GM12878 (cell line): Measurements from ENCODE around the gene MAP2K2. TPM values are rescaled to one million over a fixed set of nuclear protein-coding genes. Genes with fewer than 3 reads are reported as not detected.

Source experiments
- ATF7 ChIP-seq: fragments of 450-650 bp; IDR thresholded peaks from 2 replicates; pipeline ENCODE4 v1.6.1; 2016; ENCODE audit warnings: low read depth, mild to moderate bottlenecking
- BACH1 ChIP-seq: fragments of 450-650 bp; IDR thresholded peaks from 2 replicates; pipeline ENCODE4 v1.6.1; 2017; ENCODE audit warnings: mild to moderate bottlenecking, borderline replicate concordance
- CHD1 ChIP-seq: IDR thresholded peaks from 2 replicates; pipeline ENCODE4 v1.6.1; 2012; ENCODE audit warnings: low read depth, low read length, improper control_type of control experiment
- CHD2 ChIP-seq: IDR thresholded peaks from 2 replicates; pipeline ENCODE4 v1.6.1; 2011; ENCODE audit warnings: low read depth, low read length, improper control_type of control experiment, borderline replicate concordance
- CREM ChIP-seq: IDR thresholded peaks from 2 replicates; pipeline ENCODE4 v1.6.1; 2014; ENCODE audit warnings: antibody characterized with exemption, low read depth
- CTCF ChIP-seq, 3 experiments: IDR thresholded peaks in 2 of 3; conservative IDR thresholded peaks in 1 of 3; 2 replicates each; pipeline ENCODE4 v1.5.1; 2011; ENCODE audit warnings: low read depth in 3 of 3, low read length in 3 of 3, mild to moderate bottlenecking in 3 of 3, control low read depth in 2 of 3, moderate library complexity in 2 of 3, inconsistent platforms in 1 of 3, mixed read lengths in 1 of 3; ENCODE audit not compliant: control insufficient read depth in 2 of 3, insufficient read depth in 1 of 3; ENCODE audit errors: extremely low read depth in 1 of 3
- E2F4 ChIP-seq: IDR thresholded peaks from 2 replicates; pipeline ENCODE4 v1.6.1; 2012; ENCODE audit warnings: low read depth, low read length, improper control_type of control experiment
- EP300 ChIP-seq, 2 experiments: fragments of 150-350 bp in 1 of 2; IDR thresholded peaks; 2 replicates each; pipeline ENCODE4 v1.6.1; 2011 to 2012; ENCODE audit warnings: low read depth in 2 of 2, low read length in 2 of 2, borderline replicate concordance in 1 of 2, improper control_type of control experiment in 1 of 2, inconsistent platforms in 1 of 2; ENCODE audit not compliant: control insufficient read depth in 1 of 2
- ESRRA ChIP-seq: IDR thresholded peaks from 2 replicates; pipeline ENCODE4 v1.6.1; 2012; ENCODE audit warnings: mild to moderate bottlenecking, low read length, improper control_type of control experiment
- GABPA ChIP-seq: IDR thresholded peaks from 2 replicates; pipeline ENCODE4 v1.6.1; 2014; ENCODE audit warnings: antibody characterized with exemption, low read depth, mild to moderate bottlenecking, inconsistent platforms
- HDGF ChIP-seq: fragments of 450-650 bp; IDR thresholded peaks from 2 replicates; pipeline ENCODE4 v1.6.1; 2016; ENCODE audit warnings: antibody characterized with exemption
- MYB ChIP-seq: fragments of 150-350 bp; IDR thresholded peaks from 2 replicates; pipeline ENCODE4 v1.6.1; 2014; ENCODE audit warnings: mild to moderate bottlenecking, low read depth, low read length, borderline replicate concordance
- NBN ChIP-seq: fragments of 450-650 bp; IDR thresholded peaks from 2 replicates; pipeline ENCODE4 v1.6.1; 2016
- NR2C2 ChIP-seq: IDR thresholded peaks from 2 replicates; pipeline ENCODE4 v1.6.1; 2011; ENCODE audit warnings: borderline replicate concordance, low read depth; ENCODE audit not compliant: control insufficient read depth, insufficient read length
- PML ChIP-seq: IDR thresholded peaks from 2 replicates; pipeline ENCODE4 v1.6.1; 2012; ENCODE audit warnings: low read length, inconsistent platforms
- RB1 ChIP-seq: fragments of 450-650 bp; formaldehyde crosslinking; IDR thresholded peaks from 2 replicates; pipeline ENCODE4 v1.6.1; 2017; ENCODE audit warnings: mild to moderate bottlenecking, borderline replicate concordance
- TAF1 ChIP-seq: IDR thresholded peaks from 2 replicates; pipeline ENCODE4 v1.6.1; 2011; ENCODE audit warnings: mild to moderate bottlenecking, low read depth, low read length, borderline replicate concordance
- ZBTB33 ChIP-seq: fragments of 450-650 bp; IDR thresholded peaks from 2 replicates; pipeline ENCODE4 v1.6.1; 2017; ENCODE audit warnings: mild to moderate bottlenecking
- ZNF207 ChIP-seq: fragments of 450-650 bp; IDR thresholded peaks from 2 replicates; pipeline ENCODE4 v1.6.1; 2014; ENCODE audit warnings: antibody characterized with exemption, mild to moderate bottlenecking, borderline replicate concordance
- polyA plus RNA-seq, 11 experiments: library from polyadenylated mRNA; depleted of rRNA in 4 of 11; unstranded in 6 of 11; stranded (reverse) in 5 of 11; fragments of >200 nt; fragmentation: Nextera tagmentation in 4 of 11; fragmentation: Illumina TruSeq in 1 of 11; extraction: Ambion mirVana in 4 of 11; extraction: Trizol in 1 of 11; gene quantifications; 1 replicate in 1 of 11; 2 replicates in 10 of 11; pipeline versions ENCODE4 v1.2.1 to v1.2.3, GENCODE V29; 2011 to 2016; ENCODE audit warnings: inconsistent platforms in 2 of 11, missing spikeins in 2 of 11, low read depth in 1 of 11
- total RNA-seq, 4 experiments: library from RNA; depleted of rRNA in 3 of 4; stranded (reverse); fragments of >200 nt in 3 of 4; fragmentation: Illumina TruSeq in 1 of 4; extraction: Trizol in 1 of 4; gene quantifications; 2 replicates each; pipeline versions ENCODE4 v1.2.1 to v1.2.3, GENCODE V29; 2013 to 2021
- TF ChIP-seq, protein P1 (sequence below): IDR thresholded peaks from 2 replicates; pipeline ENCODE4 v1.6.1; 2012; ENCODE audit warnings: low read depth, low read length, improper control_type of control experiment
- TF ChIP-seq, protein P2 (sequence below): fragments of 450-650 bp; conservative IDR thresholded peaks from 2 replicates; pipeline ENCODE4 v1.6.1; 2017; ENCODE audit warnings: mild to moderate bottlenecking, moderate library complexity

MAP2K2 gene
- total and polyA plus RNA-seq, 10 of the 15 experiments (the other 5 are each of a cell fraction or from before 2014, with no cell fraction given): 1.00 to 210 (median 53.5) TPM

DNA sequence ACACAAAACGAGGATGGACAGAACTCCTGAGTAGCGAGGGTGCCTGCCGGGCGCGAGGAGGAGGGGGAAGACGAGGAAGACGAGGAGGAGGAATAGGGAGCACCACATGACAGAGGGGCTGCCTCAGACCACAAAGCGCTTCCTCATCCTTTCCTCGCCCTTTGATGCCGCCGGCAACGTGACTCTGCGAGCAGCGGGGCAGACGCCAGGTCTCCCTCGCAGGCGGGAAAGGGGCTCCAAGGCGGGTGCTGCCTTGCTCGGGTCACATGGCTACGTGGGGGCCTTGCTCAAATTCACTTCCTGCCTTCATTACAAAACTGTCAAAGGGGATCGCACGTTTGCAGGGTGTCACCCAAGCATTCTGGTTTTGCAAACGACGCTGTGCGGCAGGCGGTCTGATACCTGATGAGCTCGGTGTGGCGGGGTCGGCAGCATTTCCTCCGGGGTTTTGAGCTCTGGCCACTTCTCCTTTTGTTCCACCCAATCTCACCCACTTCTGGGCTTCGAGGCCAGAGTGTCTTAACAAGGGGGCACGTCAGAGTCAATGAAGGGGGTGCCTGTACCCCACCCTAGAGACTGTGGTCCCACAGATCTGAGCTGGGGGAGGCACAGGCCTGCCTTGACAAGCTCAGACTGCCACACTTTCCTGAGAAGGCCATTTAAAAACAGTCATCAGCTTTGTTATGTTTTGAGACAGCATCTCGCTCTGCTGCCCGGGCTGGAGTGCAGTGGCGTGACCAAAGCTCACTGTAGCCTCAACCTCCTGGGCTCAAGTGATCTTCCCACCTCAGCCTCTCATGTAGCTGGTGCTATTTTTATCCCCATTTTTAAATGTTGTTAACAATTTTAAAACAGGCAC, 14.9 kb downstream of the MAP2K2 start (continued):
- TF ChIP-seq PML (peak; percentile 82), ESRRA (no peak), E2F4 (no peak), CTCF (IDR thresholded peaks at IDR 0.05 in 2 of 3, conservative IDR thresholded peaks at IDR 0.05 in 1 of 3; ENCODE audit: control insufficient read depth in 2 of 3, extremely low read depth in 1 of 3, insufficient read depth in 1 of 3, low read depth in 3 of 3, low read length in 3 of 3) (no peak), HDGF (peak; percentile 80), ATF7 (peak; percentile 77), ZNF207 (no peak; the same call in 1 of the 2 replicates), MYB (no peak; the same call in 1 of the 2 replicates), ZBTB33 (no peak), RB1 (peak; percentile 68; the same call in 1 of the 2 replicates), CHD2 (peak; percentile 30; the same call in 1 of the 2 replicates), GABPA (0 out of 2 replicates have a peak, but pooled peaks have one; percentile 34), CREM (peak; percentile 58), NBN (peak; percentile 96), TAF1 (peak; percentile 63), EP300 (IDR thresholded peaks at IDR 0.05; ENCODE audit: borderline replicate concordance in 1 of 2, control insufficient read depth in 1 of 2, low read depth in 2 of 2, low read length in 2 of 2) (peak; percentile 63 to 65; a peak in 2 of 4 replicates), BACH1 (no peak), CHD1 (0 out of 2 replicates have a peak, but pooled peaks have one; percentile 71), NR2C2 (no peak)
- TF ChIP-seq, protein P1, sequence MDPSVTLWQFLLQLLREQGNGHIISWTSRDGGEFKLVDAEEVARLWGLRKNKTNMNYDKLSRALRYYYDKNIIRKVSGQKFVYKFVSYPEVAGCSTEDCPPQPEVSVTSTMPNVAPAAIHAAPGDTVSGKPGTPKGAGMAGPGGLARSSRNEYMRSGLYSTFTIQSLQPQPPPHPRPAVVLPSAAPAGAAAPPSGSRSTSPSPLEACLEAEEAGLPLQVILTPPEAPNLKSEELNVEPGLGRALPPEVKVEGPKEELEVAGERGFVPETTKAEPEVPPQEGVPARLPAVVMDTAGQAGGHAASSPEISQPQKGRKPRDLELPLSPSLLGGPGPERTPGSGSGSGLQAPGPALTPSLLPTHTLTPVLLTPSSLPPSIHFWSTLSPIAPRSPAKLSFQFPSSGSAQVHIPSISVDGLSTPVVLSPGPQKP: no peak
- TF ChIP-seq, protein P2, sequence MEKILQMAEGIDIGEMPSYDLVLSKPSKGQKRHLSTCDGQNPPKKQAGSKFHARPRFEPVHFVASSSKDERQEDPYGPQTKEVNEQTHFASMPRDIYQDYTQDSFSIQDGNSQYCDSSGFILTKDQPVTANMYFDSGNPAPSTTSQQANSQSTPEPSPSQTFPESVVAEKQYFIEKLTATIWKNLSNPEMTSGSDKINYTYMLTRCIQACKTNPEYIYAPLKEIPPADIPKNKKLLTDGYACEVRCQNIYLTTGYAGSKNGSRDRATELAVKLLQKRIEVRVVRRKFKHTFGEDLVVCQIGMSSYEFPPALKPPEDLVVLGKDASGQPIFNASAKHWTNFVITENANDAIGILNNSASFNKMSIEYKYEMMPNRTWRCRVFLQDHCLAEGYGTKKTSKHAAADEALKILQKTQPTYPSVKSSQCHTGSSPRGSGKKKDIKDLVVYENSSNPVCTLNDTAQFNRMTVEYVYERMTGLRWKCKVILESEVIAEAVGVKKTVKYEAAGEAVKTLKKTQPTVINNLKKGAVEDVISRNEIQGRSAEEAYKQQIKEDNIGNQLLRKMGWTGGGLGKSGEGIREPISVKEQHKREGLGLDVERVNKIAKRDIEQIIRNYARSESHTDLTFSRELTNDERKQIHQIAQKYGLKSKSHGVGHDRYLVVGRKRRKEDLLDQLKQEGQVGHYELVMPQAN: peak; percentile 42
